Erythroblast (primary cell): ENCODE results near the gene XKR7.

ENCODE experiments used
- DNase-seq, 2 experiments: peaks; one replicate each; lab custom pipeline; 2025; lab: John Stamatoyannopoulos, UW
- GATA1 ChIP-seq: IDR thresholded peaks from 2 replicates; pipeline ENCODE4 v1.6.1; 2011; ENCODE audit warnings: low read depth, mild to moderate bottlenecking, control low read depth, low read length, moderate library complexity
- POLR2A ChIP-seq: IDR thresholded peaks from 2 replicates; pipeline ENCODE4 v1.6.1; 2011; ENCODE audit warnings: mild to moderate bottlenecking, low read length

XKR7 gene

GRCh38 chr20:32036716-32037485, 69.0 kb downstream of the XKR7 start:
- DNase-seq: peak; percentile 32 to 71

GRCh38 chr20:32037929-32038328, 70.0 kb downstream of the XKR7 start:
- TF ChIP-seq POLR2A: no peak
- no peak for TF ChIP-seq GATA1
- no peak for DNase-seq

More at GRCh38 chr20:32036716-32037485, 69.0 kb downstream of the XKR7 start:
- no peak for TF ChIP-seq GATA1

GRCh38 chr20:32040142-32040953, 72.4 kb downstream of the XKR7 start:
- TF ChIP-seq GATA1 (no peak), POLR2A (no peak)
- no peak for DNase-seq

GRCh38 chr20:32045999-32046398, 78.0 kb downstream of the XKR7 start:
- DNase-seq: no peak
- TF ChIP-seq GATA1 (no peak), POLR2A (no peak)

DNA sequence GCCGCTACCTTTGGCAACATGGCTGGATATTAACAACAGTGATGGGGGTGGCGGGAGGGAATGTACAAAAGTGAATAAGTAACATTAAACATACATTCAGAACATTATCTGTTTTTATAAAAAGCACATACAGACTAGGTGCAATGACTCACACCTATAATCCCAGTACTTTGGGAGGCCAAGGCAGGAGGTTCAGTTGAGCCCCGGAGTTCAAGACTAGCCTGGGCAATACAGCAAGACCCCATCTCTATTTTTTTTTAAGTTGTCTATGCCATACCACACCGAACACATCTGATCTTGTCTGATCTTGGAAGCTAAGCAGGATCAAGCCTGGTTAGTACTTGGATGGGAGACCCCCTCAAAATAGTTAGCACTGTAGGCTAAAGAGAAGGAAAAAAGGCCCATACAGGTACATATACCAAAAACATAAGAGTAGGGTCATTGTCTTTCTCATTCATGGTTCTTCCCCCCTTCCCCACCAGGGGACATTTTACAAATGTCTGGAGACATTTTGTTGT, 82.4 kb downstream of the XKR7 start:
- no peak for TF ChIP-seq GATA1
- TF ChIP-seq POLR2A: no peak
- no peak for DNase-seq

DNA sequence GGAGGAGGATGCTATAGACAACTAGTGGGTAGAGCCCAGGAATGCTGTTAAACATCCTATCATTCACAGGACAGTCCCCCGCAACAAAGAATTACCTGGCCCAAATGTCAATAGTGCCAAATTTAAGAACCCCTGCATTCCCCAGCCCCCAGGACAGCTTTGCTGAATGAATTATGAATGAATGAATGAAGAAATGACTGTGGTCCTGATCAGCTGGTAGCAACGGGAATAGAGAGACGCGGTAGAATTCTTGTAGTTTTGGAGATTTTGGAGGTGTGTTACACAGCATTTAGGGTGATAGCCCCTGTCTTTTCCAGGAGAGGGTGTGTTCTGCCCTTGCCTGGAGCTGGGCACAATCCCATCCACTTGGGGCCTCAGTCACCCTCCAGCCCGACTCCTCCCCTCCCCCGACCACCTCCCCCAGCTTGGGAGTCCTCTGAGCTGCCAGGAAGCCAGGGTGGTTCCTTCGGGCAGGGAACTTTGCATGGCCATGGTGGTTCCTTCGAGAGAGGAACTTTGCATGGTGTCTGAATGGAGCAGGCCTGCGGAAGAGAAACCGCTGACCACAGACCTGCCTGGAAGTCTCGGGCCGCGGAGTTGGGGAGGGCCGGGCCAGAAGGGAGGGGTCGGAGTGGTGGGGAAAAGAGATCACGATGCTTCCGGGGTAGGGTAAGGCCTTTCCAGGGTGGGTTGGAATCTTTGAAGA, 83.1 kb downstream of the XKR7 start:
- TF ChIP-seq GATA1 (no peak), POLR2A (no peak)
- no peak for DNase-seq

- no peak for TF ChIP-seq GATA1
- no peak for TF ChIP-seq POLR2A
- no peak for DNase-seq
Observed at GRCh38 chr20:32051720-32052089, 83.8 kb downstream of the XKR7 start.

GRCh38 chr20:32052090-32052777, 84.3 kb downstream of the XKR7 start, which contains the start of gene HCK:
Gene HCK, plus strand, starts transcription at chr20:32052242.
- no peak for TF ChIP-seq POLR2A
- no peak for TF ChIP-seq GATA1
- DNase-seq: no peak

GRCh38 chr20:32052778-32053362, 84.9 kb downstream of the XKR7 start:
- no peak for TF ChIP-seq GATA1
- no peak for TF ChIP-seq POLR2A
- DNase-seq: no peak
